Renal cortex interstitium (tissue), 11 donors: ENCODE results near the gene IMPG2. TPM values are rescaled to one million over a fixed set of nuclear protein-coding genes. Genes with fewer than 3 reads are reported as not detected.

ENCODE experiments used
- DNase-seq, 11 donors: peaks; one replicate each; pipeline ENCODE4 v3.0.0-alpha.2; 2013; ENCODE audit warnings: low read depth in 9 of 11, low spot score in 4 of 11; ENCODE audit errors: extremely low read depth in 1 of 11
- polyA plus RNA-seq, 3 donors: library from polyadenylated mRNA; unstranded; fragments of 120-200 nt; gene quantifications; one replicate each; pipeline ENCODE4 v1.2.1, GENCODE V29; 2013; ENCODE audit not compliant: insufficient read length in 3 of 3

IMPG2 gene
- polyA plus RNA-seq, 3 donors = 0.37 to 0.70 (median 0.51) TPM

DNA sequence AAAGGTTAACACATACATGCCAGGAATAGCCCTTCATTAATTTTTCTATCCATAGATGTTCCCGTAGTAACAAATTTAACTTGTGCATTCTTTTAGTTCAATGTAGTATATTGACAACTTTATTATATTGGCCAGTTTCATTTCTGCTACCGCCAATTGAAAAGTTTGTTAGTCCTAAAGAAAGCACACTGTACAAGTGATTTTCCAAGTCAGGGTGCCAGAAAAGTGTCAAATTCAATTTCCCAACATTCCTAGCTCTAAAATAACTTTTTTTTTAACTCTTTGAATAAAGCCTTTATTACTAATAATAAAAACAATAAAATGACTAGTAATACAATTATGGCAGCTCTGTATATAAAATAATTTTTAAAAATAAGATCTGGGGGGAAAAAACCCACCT is 68.9 kb downstream of the IMPG2 start:
- no peak for DNase-seq

DNA sequence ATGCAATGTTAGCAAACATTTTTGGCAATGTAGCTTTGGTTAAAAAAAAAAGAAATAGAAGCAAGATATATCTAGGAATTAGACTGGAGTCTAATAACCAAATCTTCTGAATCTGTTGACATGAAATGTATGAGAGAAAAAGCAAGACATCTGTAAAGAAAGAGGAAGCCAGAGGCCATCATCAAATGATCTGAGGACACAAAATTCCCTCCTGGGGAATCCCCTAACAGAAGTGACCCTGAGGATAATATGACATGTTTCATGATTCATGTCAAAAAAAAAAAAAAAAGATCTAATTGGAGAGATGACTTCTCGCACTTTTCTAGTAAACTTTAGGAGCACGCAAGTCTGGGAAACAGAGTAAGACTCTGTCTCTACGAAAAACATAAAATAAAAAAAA is 70.9 kb downstream of the IMPG2 start:
- no peak for DNase-seq

- DNase-seq = peak in 1 of 11 donors; percentile 5
Measured at GRCh38 chr3:101248736-101249135, 71.6 kb downstream of the IMPG2 start.

GRCh38 chr3:101244212-101244575 is 76.2 kb downstream of the IMPG2 start:
- DNase-seq = no peak

DNA sequence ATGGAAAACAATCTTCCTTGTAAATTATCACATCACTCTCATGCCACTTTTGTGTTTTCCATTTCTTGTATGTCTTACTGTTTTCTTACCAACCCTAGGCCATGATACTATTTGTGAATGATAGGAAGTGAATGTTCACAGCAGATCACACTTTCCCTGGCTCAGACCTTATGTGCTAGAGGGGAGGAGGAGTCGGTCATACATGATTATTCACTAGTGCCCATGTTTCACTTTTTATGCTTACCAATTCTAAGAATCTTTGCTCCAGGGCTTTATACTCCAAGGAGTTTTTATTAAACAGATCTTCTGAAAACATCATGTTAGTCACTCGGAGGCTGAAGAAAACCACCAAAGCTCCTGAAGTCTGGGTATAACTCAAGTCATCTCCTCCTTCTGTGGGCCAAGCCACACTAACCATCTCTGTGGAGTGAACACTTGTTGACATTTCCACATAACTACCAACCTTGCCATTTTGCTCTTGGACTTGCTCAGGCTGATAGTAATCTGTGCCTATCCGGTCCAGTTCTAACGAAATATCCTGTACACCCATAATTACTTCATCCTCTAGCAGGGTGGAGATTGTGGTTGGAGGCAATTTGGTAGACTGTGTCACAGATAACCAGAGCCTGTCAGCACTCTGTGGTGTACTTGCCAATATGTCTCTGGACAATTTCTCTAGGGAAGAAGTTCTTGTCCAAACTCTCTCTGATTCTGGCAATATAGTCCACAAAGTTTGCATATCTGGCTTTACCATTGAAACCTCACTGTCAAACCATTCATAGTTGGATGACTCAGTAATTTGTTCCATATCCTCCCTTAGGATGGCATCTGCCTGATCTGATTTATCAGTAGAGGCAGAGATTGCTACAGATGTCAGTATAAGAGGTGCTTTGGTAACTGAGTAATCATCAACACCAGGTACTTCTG is 76.8 kb downstream of the IMPG2 start:
- DNase-seq = no peak

DNA sequence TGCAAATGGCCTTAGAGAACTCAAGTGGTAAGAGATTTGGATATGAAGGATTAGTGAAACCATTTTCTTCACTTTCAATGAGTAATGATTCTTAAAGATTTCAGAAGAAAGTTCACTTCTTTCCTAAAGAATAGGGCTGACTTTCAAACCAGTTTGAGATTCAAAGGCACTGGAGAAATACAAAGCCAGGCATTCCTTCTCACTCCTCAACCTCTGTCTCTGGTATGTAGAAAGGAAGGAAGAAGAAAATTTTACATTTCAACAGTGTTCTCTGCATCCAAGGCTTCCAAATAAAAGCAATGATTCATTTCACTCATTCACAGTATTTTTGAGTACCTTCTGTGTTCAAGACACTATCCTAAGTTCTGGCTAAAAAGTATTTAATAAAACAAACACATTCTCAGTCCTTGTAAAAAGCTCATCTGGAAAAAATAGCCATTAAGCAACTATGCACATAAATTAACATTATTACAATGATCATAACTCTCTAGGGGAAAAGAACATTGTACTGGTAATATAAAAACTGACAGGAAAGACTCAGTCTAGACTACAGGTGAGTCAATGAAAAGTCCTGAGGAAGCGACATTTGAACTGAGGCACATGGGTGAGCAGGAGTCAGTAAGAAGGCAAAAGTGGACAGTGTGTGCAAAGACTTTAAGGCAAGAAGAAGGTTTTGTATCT is 79.5 kb downstream of the IMPG2 start:
- no peak for DNase-seq

DNA sequence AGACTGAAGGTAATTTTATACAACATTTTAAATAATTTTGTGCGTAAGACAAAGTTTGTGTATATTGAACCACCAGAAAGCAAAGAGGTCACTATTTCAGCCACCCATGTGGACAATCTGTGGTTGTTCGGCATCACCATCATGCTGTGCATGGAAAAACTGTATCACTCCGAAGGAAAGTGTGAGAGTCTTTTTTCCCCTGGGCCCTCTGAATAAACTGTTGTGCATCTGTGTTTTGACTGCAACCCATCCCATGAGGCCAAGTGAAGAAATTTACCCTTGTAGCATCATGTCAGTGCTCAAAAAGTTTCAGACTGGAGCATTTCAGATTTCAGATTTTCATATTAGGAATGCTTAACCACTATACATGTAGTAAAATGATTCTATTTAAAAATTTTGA is 85.3 kb downstream of the IMPG2 start:
- no peak for DNase-seq

GRCh38 chr3:101230618-101231017 is 89.8 kb downstream of the IMPG2 start:
- no peak for DNase-seq

DNA sequence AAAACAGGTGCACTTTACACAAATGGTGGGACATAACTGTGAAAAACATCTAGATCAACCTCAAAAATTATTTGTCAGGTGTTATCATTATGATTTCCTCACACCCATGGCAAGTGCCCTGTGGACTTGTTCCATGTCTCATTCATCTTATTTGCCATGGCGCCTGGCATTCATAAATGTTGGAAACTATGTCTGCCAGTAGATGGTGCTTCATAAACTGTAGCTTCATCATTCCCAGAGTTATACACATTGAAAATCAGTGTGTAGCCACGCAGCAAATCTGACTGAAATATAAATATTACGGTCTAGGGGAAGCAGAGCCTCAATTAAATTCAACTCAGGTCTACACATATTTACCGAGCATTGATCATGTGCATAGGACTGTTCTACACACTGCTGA is 90.7 kb downstream of the IMPG2 start:
- no peak for DNase-seq

DNA sequence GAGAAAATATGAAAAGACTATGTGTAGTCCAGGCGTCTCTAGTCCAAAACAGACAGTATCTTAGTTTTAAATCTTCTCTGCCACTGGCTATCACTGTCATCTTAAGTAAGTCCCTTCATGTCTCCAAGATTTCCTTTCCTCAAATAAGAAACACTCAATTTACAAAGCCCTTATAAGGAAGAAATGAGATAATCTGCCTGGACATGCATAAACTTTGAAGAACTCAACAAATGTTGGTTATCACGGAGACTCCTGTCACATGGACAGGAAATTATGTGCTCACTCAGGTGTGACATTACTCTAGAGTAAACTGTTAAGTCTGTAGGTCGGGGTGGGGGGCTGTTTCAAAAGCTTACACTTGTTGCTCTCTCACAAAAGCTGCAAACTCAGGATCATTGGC is 91.9 kb downstream of the IMPG2 start:
- DNase-seq = no peak

GRCh38 chr3:101224739-101225138 is 95.6 kb downstream of the IMPG2 start:
- DNase-seq = no peak

DNA sequence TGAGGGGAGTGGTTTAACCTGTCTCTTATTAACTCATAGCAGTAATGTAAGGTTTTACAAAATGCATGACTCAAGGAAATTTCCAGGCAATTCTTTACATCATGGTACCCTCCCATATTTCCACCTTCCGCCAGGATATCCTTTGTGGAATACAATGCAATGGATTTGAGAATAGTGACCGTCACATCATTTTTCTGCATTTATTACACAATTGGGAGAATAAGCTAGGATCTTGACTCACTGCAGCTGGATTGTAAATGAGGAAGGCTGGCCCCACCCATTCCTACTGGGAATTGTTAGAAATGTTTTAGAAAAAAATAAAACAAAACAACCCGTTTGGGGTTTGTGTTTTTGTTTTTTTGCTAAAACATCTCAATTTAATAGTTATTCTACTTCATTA is 97.4 kb downstream of the IMPG2 start:
- DNase-seq = no peak

DNA sequence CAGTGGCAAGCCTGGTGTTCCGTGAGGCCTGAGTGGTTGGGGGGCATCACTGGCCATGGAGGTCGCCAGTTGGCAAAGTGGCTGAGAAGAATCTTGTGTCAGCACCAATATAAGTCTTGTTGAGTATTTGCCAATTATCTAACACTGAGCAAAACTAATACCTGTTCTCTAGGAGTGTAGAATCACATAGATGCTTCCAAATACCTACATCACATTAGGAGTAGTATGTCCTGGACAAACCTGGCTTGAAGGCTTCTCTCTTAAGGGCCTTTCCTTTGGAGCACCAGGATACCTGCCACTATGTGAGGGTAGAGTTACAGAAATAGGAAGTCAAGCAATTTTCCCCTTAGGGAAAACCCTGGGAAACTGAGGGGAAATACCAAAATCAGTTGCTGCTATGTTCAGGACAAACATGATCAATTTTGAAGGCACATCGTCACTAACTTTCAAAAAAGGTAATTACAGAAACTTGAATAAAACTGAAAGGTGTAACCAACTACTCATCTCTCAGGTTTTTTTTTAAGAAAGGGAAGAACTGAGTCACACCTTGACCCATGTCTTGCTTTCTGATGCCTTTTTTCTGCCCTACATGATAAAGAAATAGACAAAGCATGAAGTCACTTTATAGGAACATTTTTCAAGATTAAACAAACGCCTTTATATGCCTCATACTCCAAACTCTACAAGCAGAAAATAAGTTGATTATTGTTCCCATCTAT is 100.4 kb downstream of the IMPG2 start:
- DNase-seq = no peak

- no peak for DNase-seq
Measured at GRCh38 chr3:101217472-101218245, 102.7 kb downstream of the IMPG2 start.

GRCh38 chr3:101216710-101217465 is 103.5 kb downstream of the IMPG2 start:
- DNase-seq = no peak

DNA sequence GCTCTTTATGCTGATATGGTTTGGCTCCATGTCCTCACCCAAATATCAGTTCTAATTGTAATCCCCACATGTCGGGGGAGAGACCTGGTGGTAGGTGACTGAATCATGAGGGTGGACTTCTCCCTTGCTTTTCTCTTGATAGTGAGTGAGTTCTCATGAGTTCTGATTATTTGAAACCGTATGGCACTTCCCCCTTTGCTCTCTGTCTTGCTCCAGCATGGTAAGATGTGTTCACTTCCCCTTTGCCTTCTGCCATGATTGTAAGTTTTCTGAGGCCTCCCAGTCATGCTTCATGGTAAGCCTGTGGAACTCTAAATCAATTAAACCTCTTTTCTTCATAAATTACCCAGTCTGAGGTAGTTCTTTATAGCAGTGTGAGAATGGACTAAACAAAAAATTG is 107.6 kb downstream of the IMPG2 start:
- no peak for DNase-seq

GRCh38 chr3:101204246-101204645 is 116.1 kb downstream of the IMPG2 start:
- DNase-seq = no peak

DNA sequence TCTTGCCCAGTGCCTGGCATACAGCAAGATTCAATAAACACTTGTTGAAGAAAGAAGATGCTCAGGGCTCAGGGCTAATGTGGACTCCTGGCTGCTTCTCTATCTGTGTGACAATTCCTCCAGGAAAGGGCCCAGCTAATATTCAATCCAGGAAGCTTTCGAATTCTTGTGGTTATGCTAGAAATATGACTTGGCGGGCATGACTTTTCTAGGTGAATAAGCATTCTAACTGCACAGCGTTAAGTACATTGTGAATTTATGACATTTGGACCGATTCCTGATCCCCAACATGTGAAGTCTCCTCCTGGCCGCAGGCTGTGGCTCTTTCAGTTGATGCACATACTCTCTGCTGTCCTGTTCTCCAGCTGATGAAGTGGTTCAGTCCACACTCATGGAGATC is 117.0 kb downstream of the IMPG2 start:
- no peak for DNase-seq

GRCh38 chr3:101202640-101203039 is 117.7 kb downstream of the IMPG2 start:
- no peak for DNase-seq
